ENCODE results near the gene TRAPPC1. TPM values are rescaled to one million over a fixed set of nuclear protein-coding genes. Genes with fewer than 3 reads are reported as not detected.

Gene TRAPPC1
- total and polyA plus RNA-seq, 2 donors (not counting 3 experiments of a cell fraction or from before 2014, with no cell fraction given): 146 to 250 TPM

DNA sequence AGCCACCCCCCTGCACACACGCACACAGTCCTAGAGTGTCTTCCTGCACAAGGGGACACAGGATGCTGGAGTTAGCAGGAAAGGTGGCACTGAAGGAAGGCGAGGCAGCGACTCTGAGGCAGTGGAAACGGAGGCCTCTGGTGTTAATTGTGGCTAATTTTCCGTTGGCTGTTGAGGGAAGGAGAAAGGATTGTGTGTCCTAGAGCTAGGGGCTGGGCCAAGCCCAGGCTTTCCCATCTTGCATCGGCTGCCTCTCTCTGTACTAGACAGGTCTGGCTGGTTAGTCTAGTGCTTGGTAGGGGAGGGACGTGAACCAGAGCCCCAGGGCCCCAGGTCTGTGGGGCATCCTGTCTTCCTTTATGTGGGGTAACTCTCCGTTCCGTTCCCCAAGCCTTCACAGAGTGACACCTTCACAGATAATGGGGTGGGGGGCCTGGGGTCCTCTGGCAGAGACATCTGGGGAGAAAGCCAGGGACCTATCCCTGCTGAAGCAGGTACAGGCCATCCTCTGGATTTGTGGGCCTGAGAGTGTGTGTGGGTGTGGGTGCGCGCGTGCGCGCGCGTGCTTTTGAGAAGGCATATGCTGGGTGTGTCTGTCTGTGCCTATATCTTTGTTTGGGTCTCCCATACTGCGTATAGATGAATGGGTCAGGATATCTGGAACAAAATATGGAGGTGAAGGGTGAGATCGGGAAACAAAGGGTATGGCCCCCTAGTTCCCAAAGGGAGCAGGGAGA lies 43.4 kb downstream of the TRAPPC1 start, which contains the start of gene CHD3:
TSS of gene CHD3 (plus strand) at position 606 of the 737 bp plus-strand sequence. CDS start 212 bp downstream, outside the sequence.
- no peaks in the 10 kb centered on the region for H4K20me1 ChIP-seq (replicated peaks; ENCODE audit: control insufficient read depth, extremely low read depth, insufficient read depth, low read length)
- H3K27ac ChIP-seq (ENCODE audit: insufficient read depth, low read depth, low read length): peak within 1 kb of the TSS; percentile 78
- H3K9me1 ChIP-seq (replicated peaks; ENCODE audit: control insufficient read depth, extremely low read depth, insufficient read depth, low read length): no peaks in the 10 kb centered on the region
- H3K9me3 ChIP-seq (replicated peaks; ENCODE audit: control insufficient read depth, insufficient read depth, low read length): no peaks in the 10 kb centered on the region
- H3K9ac ChIP-seq (replicated peaks; ENCODE audit: extremely low read depth, insufficient read depth, low read length): peak within 1 kb of the TSS; percentile 69
- TF ChIP-seq MYC (IDR thresholded peaks at IDR 0.05; ENCODE audit: low read depth, low read length): no peak
- no peak for TF ChIP-seq POLR2A (IDR thresholded peaks at IDR 0.05; ENCODE audit: low read depth, low read length)
- TF ChIP-seq JUN (IDR thresholded peaks at IDR 0.05; ENCODE audit: borderline replicate concordance, insufficient read depth, insufficient read length, low read depth): no peak
- TF ChIP-seq MAX (IDR thresholded peaks at IDR 0.05; ENCODE audit: insufficient read depth, insufficient read length): no peak
- no peak for TF ChIP-seq POLR2AphosphoS5 (IDR thresholded peaks at IDR 0.05; ENCODE audit: insufficient read depth, low read depth, low read length)
- no peak for TF ChIP-seq FOS (IDR thresholded peaks at IDR 0.05; ENCODE audit: borderline replicate concordance, insufficient read depth, low read length)
- no peak for TF ChIP-seq GATA2 (IDR thresholded peaks at IDR 0.05; ENCODE audit: insufficient read depth, insufficient read length, low read depth, low read length)
- TF ChIP-seq EZH2 (IDR thresholded peaks at IDR 0.05; ENCODE audit: borderline replicate concordance, low read depth, low read length, severe bottlenecking): no peak
- TF ChIP-seq CTCF (IDR thresholded peaks at IDR 0.05; ENCODE audit: extremely low read depth in 1 of 2, insufficient read depth in 1 of 2, low read depth in 1 of 2, low read length in 2 of 2): no peak
- H3K4me1 ChIP-seq (ENCODE audit: control insufficient read depth, extremely low read depth, insufficient read depth, low read length): peaks cover 35% of the 10 kb centered on the region
- intact Hi-C loops (cut with micrococcal nuclease): loop anchor here (5.0 kb wide), 1 partner anchor 201 kb away; the partner anchor contains the start of genes TP53 and WRAP53
- H3K4me3 ChIP-seq (replicated peaks in 1 of 3; ENCODE audit: insufficient read depth in 1 of 3, low read depth in 1 of 3, low read length in 3 of 3): peak within 1 kb of the TSS in 2 of 3 experiments; percentile 20 to 50
- ChIA-PET CTCF (interaction anchor here (0.8 to 1.4 kb wide), 6 partner anchors 20 to 100 kb away, joined by 3 to 6 read pairs (median 4); partner anchors contain the start of gene NAA38), POLR2A (no interaction called here)
- peak within 1 kb of the TSS; percentile 60 for H3K4me2 ChIP-seq (ENCODE audit: insufficient read depth, low read length)
- no peak for DNase-seq (ENCODE audit: low read depth, low spot score)
- peaks cover 13 to 15% of the 10 kb centered on the region in 2 experiments for H3K36me3 ChIP-seq (ENCODE audit: control insufficient read depth in 2 of 2, extremely low read depth in 1 of 2, insufficient read depth in 2 of 2, low read length in 2 of 2)
- peak; percentile 44 for FAIRE-seq
- H2AFZ ChIP-seq (ENCODE audit: low read depth, low read length): peak within 1 kb of the TSS; percentile 46
- no TSS peak for BruUV-seq (replicated peaks)
- H3K79me2 ChIP-seq (ENCODE audit: control insufficient read depth, insufficient read depth, low read length): peaks cover 32% of the 10 kb centered on the region
- H3K27me3 ChIP-seq (ENCODE audit: control insufficient read depth in 2 of 2, insufficient read depth in 2 of 2, low read length in 2 of 2): no peaks in the 10 kb centered on the region
- dilution Hi-C loops (cut with MboI; ENCODE audit: extremely low pct_ligation_motif_present, low sequenced_read_pairs): no loop called here

Measured in endothelial cell of umbilical vein (primary cell).